ENCODE data around the gene TM9SF1. TPM values are rescaled to one million over a fixed set of nuclear protein-coding genes. Genes with fewer than 3 reads are reported as not detected.

TM9SF1 gene
- total and polyA plus RNA-seq, 9 of the 15 experiments (the other 6 are each of a cell fraction or from before 2014, with no cell fraction given) = 5.3 to 20.3 (median 11.8) TPM

GRCh38 chr14:24215495-24216344, 20.5 kb upstream of the TM9SF1 start, which contains the start of gene MDP1 (continued):
- no peak for TF ChIP-seq ZBTB2 (IDR thresholded peaks at IDR 0.05)
- TF ChIP-seq ZNF212 (CRISPR knock-in tag; IDR thresholded peaks at IDR 0.05) = no peak
- no peak for TF ChIP-seq PYGO2 (tag; IDR thresholded peaks at IDR 0.05)
- peak; percentile 82 for TF ChIP-seq ZBTB12 (CRISPR knock-in tag; IDR thresholded peaks at IDR 0.05)
- peak; percentile 50 to 60; a peak in 3 of 4 replicates for TF ChIP-seq MAZ (CRISPR knock-in tag; conservative IDR thresholded peaks at IDR 0.05 in 1 of 2, IDR thresholded peaks at IDR 0.05 in 1 of 2)
- TF ChIP-seq THAP7 (CRISPR knock-in tag; IDR thresholded peaks at IDR 0.05) = no peak
- TF ChIP-seq ZNF407 (IDR thresholded peaks at IDR 0.05; ENCODE audit: low read depth) = no peak
- no peak for TF ChIP-seq IFI16 (CRISPR knock-in tag; IDR thresholded peaks at IDR 0.05)
- no peak for TF ChIP-seq RFX5 (IDR thresholded peaks at IDR 0.05; ENCODE audit: low read depth, low read length)
- no peak for TF ChIP-seq MAFK (IDR thresholded peaks at IDR 0.05; ENCODE audit: low read length)
- TF ChIP-seq HCFC1 (IDR thresholded peaks at IDR 0.05; ENCODE audit: low read depth, low read length) = peak; percentile 75
- TF ChIP-seq ZNF436 (CRISPR knock-in tag; IDR thresholded peaks at IDR 0.05) = no peak
- TF ChIP-seq SMAD1 (IDR thresholded peaks at IDR 0.05; ENCODE audit: low read depth, low read length, partially characterized antibody) = no peak
- no peak for TF ChIP-seq ZNF79 (CRISPR knock-in tag; IDR thresholded peaks at IDR 0.05; ENCODE audit: low read depth)
- no peak for TF ChIP-seq KDM1A (IDR thresholded peaks at IDR 0.05)
- TF ChIP-seq MTF1 (CRISPR knock-in tag; IDR thresholded peaks at IDR 0.05; ENCODE audit: borderline replicate concordance) = no peak
